ENCODE results near the gene SPATS2. TPM values are rescaled to one million over a fixed set of nuclear protein-coding genes. Genes with fewer than 3 reads are reported as not detected.

Gene SPATS2
- total and polyA plus RNA-seq, 2 of the 4 experiments (the other 2 are of a cell fraction) = 50.6 to 63.3 TPM

GRCh38 chr12:49342914-49343731, 24.1 kb upstream of the SPATS2 start:
- Histone ChIP-seq H3K4me1 (ENCODE audit: control insufficient read depth, insufficient read depth, low read length) (peaks cover 20% of the 10 kb centered on the region), H2AK5ac (ENCODE audit: low read depth, low read length) (peak overlapping the region; percentile 42; the same call in 1 of the 2 replicates), H3K4me2 (ENCODE audit: low read depth, low read length) (peak overlapping the region; percentile 72), H3K56ac (ENCODE audit: extremely low read depth, insufficient read depth, low read length) (no peak overlapping the region), H3K4ac (ENCODE audit: low read depth, low read length) (no peak overlapping the region), H3K9me1 (ENCODE audit: insufficient read depth, low read length) (peaks cover 8% of the 10 kb centered on the region; the same call in 1 of the 2 replicates), H3K27ac (ENCODE audit: insufficient read depth, low read length) (no peak overlapping the region), H3K79me1 (ENCODE audit: low read depth in 1 of 2, low read length in 2 of 2) (peaks cover 0 to 4% of the 10 kb centered on the region in 2 experiments; a peak in 1 of 4 replicates), H2BK15ac (ENCODE audit: low read depth, low read length) (no peak overlapping the region), H3K23ac (ENCODE audit: low read depth, low read length) (peak overlapping the region; percentile 13; the same call in 1 of the 2 replicates), H4K8ac (ENCODE audit: low read depth in 2 of 2, low read length in 2 of 2) (no peak overlapping the region), H4K20me1 (ENCODE audit: insufficient read depth, low read length) (0 out of 2 replicates have a peak, but pooled peaks cover 5% of the 10 kb centered on the region), H2BK120ac (ENCODE audit: low read depth, low read length) (no peak overlapping the region), H4K91ac (ENCODE audit: insufficient read depth, low read depth, low read length) (no peak overlapping the region), H4K5ac (ENCODE audit: low read depth, low read length) (no peak overlapping the region), H3K4me3 (ENCODE audit: insufficient read depth, low read depth, low read length) (peak overlapping the region; percentile 21; the same call in 1 of the 2 replicates), H3K14ac (replicated peaks; ENCODE audit: low read depth, low read length) (0 out of 2 replicates have a peak overlapping the region, but pooled peaks have one; percentile 25), H3K9me3 (ENCODE audit: control insufficient read depth, insufficient read depth, low read length) (no peaks in the 10 kb centered on the region), H2AK9ac (replicated peaks; ENCODE audit: low read depth, low read length, poor library complexity) (peak overlapping the region; percentile 67), H2BK5ac (ENCODE audit: low read depth, low read length, poor library complexity, severe bottlenecking) (no peak overlapping the region), H3K36me3 (ENCODE audit: control insufficient read depth, insufficient read depth, low read length) (no peaks in the 10 kb centered on the region), H3K9ac (ENCODE audit: low read depth, low read length) (no peak overlapping the region), H2BK20ac (ENCODE audit: low read depth, low read length) (no peak overlapping the region), H2AFZ (replicated peaks; ENCODE audit: low read length, poor library complexity) (peak overlapping the region; percentile 91), H3K18ac (ENCODE audit: low read depth, low read length) (no peak overlapping the region), H3K27me3 (ENCODE audit: control insufficient read depth, insufficient read depth, low read length) (peaks cover 83% of the 10 kb centered on the region)
- BruUV-seq (replicated peaks) = no TSS peak
- dilution Hi-C loops (cut with HindIII; ENCODE audit: low sequenced_read_pairs, unreplicated experiment) (no loop called here), intact Hi-C loops (cut with micrococcal nuclease) (no loop called here), in situ Hi-C loops (cut with MboI; ENCODE audit: low sequenced_read_pairs) (no loop called here)
- DNase-seq = no peak
- no peak for ATAC-seq (ENCODE audit: low read depth)
- 4% methylated on average over 10 of the region's 33 CpGs; no CpG with 5 or more reads in 1 of the 2 experiments for WGBS, 2 experiments (ENCODE audit: extremely low coverage in 2 of 2, insufficient read length in 1 of 2)
- CTCF ChIA-PET = interaction anchor here (1.0 to 2.9 kb wide), 4 partner anchors 9 to 162 kb away, joined by 3 to 24 read pairs (median 5); no protein-coding TSS in a partner anchor
- POLR2A ChIA-PET (ENCODE audit: unreplicated experiment) = no interaction called here
- TF ChIP-seq USF2 (IDR thresholded peaks at IDR 0.05; ENCODE audit: low read depth, low read length) = no peak
- peak; percentile 79 for TF ChIP-seq BHLHE40 (IDR thresholded peaks at IDR 0.05; ENCODE audit: low read depth, low read length)

All from IMR-90 (cell line).